HTR-8/SVneo (cell line): ENCODE measurements around the gene GABBR1.

Experiments
- DNase-seq: peaks from one replicate; pipeline ENCODE4 v3.0.0; 2011; ENCODE audit warnings: low spot score, mixed read lengths; ENCODE audit not compliant: insufficient read length
- FAIRE-seq: peaks from 2 replicates; lab custom pipeline; 2011; peaks lifted over from hg19 to GRCh38; lab: Jason Lieb, UNC

The GABBR1 gene

DNA sequence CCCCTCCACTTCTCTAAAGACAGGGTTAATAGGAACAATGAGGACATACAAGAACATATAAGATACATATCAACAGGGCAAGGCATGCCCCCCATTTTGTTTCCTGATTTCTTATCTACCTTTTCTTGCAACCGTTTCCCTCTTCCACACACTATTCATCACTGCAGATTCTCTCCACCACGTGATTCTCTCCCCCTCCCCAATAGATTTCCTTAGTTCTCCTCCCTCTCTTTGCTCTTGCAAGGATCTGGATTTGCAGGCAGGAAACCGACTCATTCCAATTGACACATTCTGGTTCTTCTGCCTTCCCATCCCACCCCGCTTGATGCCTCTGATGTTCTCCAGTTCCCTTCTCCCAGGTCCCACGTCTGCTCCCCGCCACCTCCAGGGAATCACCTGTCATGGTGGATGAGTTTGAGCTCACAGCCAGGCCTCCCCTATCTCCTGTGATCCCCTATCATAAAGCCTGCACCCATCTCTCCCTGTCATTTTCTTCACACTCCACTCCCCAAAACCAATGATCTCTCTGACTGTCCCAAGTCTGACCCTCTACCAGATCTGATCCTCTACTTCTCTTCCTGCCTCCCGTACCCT lies 7.5 kb downstream of the GABBR1 start:
- DNase-seq (no peak), FAIRE-seq (peak; percentile 31)

GRCh38 chr6:29624520-29624961 lies 8.4 kb downstream of the GABBR1 start:
- FAIRE-seq (no peak), DNase-seq (no peak)

- DNase-seq (no peak), FAIRE-seq (no peak)
These were observed 12.4 kb downstream of the GABBR1 start for GRCh38 chr6:29620630-29621029.

DNA sequence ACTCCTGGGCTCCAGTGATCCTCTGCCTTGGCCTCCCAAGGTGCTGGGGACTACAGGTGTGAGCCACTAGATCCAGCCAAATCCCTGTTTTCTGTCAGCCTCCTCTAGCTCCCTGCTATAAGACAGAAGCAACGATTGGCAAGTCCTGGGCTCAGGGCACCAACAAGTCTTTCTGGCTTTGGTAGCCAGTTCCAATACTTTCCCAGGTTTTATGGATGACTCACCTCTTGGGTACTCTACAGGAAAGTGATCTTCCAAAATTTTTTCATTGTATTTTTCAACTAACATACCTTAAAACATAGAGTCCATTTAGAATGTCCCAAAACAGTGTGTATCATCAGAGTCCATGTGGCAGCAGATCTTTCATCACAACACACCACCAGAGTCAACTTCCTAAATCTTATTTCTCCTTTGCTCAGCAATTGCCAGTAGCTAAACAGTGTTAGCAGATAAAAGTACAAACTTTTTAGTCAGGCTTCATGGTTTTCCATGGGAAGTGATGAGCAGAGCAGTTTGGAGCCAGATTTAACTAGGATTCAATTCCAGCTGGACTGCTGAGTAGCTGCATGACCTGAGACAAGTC lies 13.3 kb downstream of the GABBR1 start:
- DNase-seq, result no peak
- no peak for FAIRE-seq

GRCh38 chr6:29617782-29618554 lies 15.0 kb downstream of the GABBR1 start:
- FAIRE-seq, result peak; percentile 16
- DNase-seq, result no peak

DNA sequence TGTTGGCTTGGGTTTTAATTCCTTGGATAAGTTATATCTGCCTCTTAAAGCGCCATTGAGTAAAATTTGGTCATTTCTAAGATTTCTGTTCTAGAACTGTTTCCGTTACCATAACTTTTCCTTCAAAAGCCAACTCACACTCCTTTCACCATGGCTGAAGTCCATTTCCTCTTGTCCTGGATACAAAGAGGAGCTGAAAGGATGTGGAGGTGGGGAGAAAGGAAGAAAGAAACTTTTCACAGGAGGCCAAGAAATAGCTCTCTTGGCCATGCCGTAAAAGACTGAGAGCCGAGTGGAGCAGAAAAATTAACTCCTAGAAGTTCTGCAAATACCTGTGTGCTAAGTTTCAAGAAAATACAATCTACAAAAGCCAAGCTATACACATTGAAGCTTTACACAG lies 21.6 kb downstream of the GABBR1 start:
- DNase-seq (no peak), FAIRE-seq (no peak)

- no peak for FAIRE-seq
These were observed 22.4 kb downstream of the GABBR1 start for GRCh38 chr6:29610540-29610939.

DNA sequence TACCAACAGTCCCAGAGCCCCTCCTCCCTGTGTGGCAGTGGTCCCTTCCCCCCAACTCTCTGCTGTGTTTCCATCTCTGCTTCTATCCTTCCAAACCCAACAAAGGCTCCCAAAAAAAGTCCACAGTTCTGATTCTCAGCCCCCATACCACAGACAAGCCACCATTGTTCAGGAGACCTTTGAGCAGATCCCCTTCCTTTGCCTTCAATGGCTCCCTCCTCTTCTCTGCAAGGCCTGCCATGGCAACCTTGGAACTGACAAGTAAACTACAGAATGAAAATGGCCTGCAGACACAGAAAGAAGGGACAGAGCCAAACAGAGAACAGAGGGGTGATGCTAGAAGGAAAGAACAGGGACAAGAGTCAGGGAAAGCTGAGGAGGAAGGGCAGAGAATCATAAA lies 24.9 kb downstream of the GABBR1 start:
- FAIRE-seq (no peak), DNase-seq (no peak)

More at GRCh38 chr6:29610540-29610939, 22.4 kb downstream of the GABBR1 start:
- no peak for DNase-seq

GRCh38 chr6:29603930-29604329 lies 29.1 kb downstream of the GABBR1 start:
- DNase-seq (no peak), FAIRE-seq (no peak)

GRCh38 chr6:29603456-29603855 lies 29.5 kb downstream of the GABBR1 start:
- DNase-seq, result no peak
- no peak for FAIRE-seq

GRCh38 chr6:29602564-29603361 lies 30.2 kb downstream of the GABBR1 start:
- peak; percentile 31 for DNase-seq
- no peak for FAIRE-seq

GRCh38 chr6:29598172-29598747 lies 34.7 kb downstream of the GABBR1 start:
- DNase-seq, result no peak
- FAIRE-seq, result no peak

DNA sequence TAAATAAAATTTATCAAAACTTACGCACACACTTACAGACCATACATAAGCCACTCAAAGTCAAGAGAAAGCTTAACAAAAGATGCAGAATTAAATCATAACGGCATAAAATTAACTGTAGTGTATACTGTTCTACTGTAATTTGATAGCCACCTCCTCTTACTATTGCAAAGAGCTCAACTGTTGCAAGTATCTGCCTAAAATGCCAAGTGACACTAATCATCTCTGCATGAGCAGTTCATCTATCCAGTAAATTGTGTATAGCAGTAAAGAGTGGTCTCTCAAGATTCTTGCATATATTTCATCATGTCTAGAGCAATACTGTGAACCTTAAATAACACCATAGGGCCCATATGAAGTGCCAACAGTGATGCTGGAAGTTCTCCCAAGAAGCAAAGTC lies 35.8 kb downstream of the GABBR1 start:
- FAIRE-seq (no peak), DNase-seq (no peak)

- FAIRE-seq, result no peak
- no peak for DNase-seq
These were observed 36.5 kb downstream of the GABBR1 start for GRCh38 chr6:29596381-29596900.

DNA sequence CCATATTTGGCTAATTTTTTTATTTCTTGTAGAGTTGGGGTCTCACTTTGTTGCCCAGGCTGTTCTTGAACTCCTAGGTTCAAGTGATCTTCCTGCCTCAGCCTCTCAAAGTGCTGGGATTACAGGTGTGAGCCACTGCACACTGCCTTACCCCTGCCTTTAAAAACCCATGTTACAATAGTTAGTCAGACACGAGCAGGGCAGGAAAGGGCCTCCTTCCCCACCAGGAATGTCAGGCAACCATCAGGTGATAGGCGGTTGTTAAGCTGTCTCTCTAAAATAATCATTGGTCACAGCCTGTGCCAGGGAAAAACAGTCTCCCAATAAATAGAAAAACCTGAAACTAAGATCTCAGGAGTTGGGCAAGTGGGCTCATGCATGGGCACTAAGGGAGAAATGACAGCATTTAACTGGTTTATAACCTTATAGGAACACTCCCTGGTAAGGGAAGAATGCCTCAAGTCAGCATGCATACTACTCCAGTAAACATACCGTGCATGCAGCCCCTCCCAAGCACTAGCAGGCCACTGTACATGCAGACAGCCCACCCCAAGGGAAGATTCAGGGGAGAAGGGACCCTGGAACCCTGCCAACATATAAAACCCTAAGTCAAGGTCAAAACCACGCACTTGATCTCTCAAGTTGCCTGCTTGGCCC lies 39.7 kb downstream of the GABBR1 start:
- no peak for FAIRE-seq
- no peak for DNase-seq

DNA sequence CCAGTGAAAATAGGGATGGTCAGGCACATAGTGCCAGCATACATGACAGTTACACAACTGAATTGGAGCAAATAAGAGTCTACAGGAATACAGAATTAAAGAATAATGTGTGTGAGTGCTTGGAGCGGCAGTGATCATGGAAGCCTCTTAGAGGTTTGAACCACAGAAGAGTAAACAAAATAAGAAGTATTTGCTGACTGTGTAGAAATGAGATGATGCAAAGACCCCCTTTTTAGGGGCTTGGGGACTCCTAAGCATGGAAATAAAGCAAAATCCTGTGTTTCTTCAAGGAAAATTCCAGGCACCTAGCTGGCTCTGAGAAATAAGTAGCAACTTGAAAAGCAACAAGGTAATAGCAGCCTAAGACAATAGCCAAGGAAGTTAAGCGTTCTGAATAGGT lies 41.3 kb downstream of the GABBR1 start:
- DNase-seq (no peak), FAIRE-seq (no peak)

DNA sequence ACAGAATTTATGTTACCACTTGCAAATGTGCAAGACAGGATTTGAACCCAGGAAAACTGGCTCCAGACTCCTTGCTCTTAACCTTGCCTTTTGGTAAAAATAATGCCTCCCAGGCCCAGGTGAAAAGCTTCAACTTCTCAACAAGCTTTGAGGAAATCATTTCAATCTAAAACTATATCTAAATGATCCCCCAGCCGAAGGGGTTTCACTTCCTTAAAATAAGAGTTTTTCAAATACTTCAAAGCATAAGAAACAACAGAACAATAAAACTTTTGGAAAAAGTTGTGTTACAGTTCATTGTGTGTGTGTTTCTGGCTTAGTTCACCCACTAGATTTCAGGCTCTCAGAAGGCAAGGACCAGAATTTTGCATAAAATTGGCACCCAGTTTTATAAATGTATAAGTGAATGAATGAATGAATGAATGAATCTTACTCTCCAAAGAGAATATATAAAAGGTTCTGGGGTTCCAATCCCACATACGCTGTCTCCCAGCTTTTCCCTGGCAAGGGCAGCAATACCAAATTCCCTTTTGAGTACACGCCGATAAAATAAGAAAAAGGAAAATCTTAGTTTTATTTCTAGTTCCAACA lies 42.7 kb downstream of the GABBR1 start:
- FAIRE-seq (no peak), DNase-seq (no peak)

DNA sequence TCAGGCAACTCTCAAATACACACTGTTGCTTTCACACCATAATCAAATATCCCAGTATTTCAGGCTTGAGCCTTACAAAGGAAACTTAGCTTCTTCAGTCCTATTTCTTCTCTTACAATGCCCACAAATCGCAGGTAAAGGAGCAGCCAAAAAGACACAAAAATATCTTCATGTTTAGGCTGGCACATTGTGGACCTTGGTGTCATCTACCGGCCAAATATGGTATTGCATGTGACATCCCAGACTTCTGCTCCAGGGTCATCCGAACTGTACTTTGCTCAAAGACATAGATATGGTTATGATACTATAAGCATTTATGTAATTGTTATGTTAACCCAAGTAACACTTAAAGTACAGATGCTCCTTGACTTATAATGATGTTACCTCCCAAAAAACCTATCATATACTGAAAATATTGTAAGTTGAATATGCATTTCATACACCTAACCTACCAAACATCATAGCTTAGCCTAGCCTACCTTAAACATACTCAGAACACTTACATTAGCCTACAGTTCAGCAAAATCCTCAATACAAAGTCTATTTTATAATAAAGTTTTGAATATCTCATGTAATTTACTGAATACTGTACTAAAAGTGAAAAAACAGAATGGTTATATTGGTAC lies 43.4 kb downstream of the GABBR1 start:
- no peak for FAIRE-seq
- DNase-seq, result peak; percentile 41

GRCh38 chr6:29584821-29585220 lies 48.2 kb downstream of the GABBR1 start, which contains the start of gene OR2H2:
Gene OR2H2, plus strand, starts transcription at chr6:29585121. Its CDS starts 2,824 bp downstream, at chr6:29587945.
- DNase-seq (no peak), FAIRE-seq (no peak)
